IPS-NIHi7 (cell line): ENCODE data around the gene HOXA11.

Experiments
- DNase-seq: peaks from one replicate; pipeline ENCODE4 v3.0.0; 2012; ENCODE audit warnings: mixed read lengths; ENCODE audit errors: extremely low spot score

HOXA11 gene

DNA sequence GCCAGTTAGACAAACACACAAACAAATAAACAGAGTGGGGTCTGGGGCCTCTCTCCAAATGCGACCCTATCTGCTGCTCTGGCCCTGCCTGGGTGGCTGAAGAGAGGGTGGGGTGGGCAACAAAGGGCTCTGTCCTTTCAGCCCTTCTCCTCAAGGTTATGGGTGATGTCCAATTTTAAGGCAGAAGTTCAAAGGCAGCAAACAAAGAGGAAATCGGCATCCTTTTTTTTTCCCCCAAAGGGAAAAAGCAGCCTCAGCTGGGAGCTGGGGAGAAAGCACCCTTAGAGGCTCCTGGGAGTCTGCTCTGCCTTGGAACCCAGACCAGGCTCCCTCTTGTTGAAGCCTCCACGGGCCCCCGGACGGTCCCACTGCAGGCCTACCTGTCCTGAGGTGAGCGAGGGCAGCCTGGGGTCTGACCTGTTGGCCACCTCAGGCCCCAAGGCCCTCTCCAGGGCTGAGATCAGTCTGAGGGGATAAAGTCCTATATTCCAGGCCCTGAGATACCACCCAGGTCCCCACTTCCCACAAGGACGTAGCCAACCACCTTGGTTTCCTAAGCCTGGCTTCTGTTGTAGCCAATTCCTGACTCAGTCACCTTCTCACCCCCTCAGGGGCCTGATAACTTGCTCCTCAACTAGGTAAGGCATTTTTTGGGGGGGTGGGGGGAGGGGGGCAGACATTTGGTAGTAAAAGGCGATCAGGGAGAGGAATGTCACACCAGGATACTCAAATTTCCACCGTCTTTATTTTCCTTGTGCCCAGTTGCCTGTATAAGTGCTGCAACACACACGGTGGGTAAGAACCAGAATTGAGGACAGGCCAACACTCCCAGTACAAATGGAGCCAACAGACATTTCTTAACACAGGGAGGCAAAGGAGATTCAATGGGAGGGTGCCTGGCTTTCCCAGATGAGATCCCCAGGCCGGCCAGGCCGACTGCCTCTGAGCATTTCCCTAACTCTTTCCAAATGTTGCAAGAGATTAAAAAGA, 4.3 kb downstream of the HOXA11 start:
- no peak for DNase-seq

DNA sequence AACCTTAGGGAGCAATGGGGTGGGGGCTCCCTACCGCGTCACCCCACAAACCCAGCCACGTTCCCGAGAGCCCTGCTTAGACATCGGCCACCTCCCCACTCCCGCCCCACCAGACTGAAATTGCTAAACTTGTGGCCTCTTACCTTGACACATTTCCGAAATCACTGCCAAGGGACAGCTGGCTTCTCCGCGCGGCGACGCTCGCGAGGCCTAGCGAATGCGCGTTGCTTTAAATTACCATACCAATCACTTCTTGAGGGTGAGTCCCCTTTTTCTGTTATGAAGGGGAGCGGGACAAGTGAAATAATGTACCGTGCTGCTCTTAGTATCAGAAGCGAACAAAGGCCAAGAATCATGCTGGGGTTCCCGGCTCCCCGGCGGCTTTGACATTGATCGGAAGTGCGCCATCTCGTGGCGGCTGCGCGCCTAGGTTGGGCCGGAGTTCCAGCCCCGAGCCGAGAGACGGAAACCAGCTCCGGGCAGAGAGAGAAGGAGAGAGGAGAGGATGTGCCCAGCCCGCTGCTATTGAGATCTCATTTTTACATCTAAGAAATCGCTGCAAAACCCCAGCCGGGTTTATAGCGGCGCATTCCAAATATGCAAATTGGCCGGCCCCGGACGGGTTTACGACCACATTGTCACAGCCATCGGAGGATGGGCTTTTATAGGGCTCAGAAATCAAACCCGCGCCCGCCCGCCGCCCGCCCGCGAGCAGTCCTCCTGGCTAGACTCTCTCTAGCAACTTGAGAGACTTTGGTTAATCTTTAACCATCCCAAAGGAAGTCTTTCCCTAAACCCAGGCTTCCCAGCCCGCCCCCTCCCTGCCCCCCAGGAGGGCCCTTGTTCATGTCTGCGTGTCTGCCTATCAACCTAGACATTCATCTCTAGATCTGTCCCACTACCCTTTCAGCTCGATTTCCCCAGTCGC, 5.3 kb downstream of the HOXA11 start:
- DNase-seq = peak; percentile 81

GRCh38 chr7:27179030-27179429, 6.0 kb downstream of the HOXA11 start:
- DNase-seq = no peak

GRCh38 chr7:27178366-27178765, 6.7 kb downstream of the HOXA11 start:
- no peak for DNase-seq

- DNase-seq = no peak
Measured at GRCh38 chr7:27177795-27178320, 7.2 kb downstream of the HOXA11 start.

DNA sequence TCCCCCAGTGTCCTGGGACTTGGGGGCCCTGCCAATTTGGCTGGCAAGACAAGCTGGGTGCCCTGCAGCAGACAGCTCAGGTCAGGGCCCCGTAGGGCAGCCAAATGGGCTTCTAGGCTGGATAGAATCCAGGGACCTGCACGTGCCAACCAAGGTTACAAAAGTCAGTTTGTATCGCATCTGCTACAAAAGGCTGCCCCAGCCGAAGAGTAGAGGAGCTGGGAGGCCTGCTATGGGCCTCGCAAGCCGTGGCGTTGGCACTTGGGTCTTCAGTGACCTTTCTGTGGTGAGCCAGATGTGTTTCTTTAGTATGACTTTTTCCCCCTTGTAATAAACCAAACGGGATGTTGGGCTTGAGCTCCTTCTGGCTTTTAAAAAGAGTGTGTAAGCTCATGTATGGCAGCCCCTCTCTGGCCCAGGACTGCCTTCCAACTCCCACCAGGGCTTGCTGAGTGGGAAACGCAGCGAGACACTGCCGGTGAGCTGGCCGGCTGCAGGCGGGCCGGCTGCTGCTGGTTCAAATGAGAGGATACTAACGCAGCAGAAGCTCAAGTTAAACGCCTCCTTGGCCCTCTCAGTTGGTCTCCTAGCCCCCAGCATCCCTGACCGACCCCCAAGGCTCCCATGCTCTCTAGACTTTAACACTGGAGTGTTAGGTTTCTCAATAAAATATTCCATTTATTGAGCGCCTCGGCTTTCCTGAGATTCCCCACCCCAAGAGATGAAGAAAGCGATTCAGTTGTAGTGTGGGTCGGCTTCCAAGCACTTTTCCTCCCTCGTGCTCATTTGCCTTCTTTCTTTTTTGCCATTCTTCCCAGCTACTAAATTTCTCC, 7.9 kb downstream of the HOXA11 start:
- no peak for DNase-seq

DNA sequence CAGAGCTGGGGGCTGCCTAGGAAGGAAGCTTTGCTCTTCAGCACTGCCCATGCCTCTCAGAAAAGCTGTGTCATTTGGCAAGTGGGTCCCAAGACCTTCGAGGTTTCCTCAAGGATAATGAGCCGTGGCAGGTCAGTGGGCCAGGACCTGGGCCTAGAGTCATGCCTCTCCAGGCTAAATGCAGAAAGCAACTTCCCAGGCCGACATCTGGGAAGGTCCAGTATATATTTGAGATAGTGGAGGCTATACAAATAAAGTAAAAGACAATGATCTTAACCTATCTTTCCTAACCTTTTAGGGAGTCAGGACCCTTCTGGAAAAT, 8.5 kb downstream of the HOXA11 start:
- DNase-seq = no peak

GRCh38 chr7:27175626-27176523, 9.2 kb downstream of the HOXA11 start:
- no peak for DNase-seq

GRCh38 chr7:27174874-27175625, 10.0 kb downstream of the HOXA11 start:
- no peak for DNase-seq

DNA sequence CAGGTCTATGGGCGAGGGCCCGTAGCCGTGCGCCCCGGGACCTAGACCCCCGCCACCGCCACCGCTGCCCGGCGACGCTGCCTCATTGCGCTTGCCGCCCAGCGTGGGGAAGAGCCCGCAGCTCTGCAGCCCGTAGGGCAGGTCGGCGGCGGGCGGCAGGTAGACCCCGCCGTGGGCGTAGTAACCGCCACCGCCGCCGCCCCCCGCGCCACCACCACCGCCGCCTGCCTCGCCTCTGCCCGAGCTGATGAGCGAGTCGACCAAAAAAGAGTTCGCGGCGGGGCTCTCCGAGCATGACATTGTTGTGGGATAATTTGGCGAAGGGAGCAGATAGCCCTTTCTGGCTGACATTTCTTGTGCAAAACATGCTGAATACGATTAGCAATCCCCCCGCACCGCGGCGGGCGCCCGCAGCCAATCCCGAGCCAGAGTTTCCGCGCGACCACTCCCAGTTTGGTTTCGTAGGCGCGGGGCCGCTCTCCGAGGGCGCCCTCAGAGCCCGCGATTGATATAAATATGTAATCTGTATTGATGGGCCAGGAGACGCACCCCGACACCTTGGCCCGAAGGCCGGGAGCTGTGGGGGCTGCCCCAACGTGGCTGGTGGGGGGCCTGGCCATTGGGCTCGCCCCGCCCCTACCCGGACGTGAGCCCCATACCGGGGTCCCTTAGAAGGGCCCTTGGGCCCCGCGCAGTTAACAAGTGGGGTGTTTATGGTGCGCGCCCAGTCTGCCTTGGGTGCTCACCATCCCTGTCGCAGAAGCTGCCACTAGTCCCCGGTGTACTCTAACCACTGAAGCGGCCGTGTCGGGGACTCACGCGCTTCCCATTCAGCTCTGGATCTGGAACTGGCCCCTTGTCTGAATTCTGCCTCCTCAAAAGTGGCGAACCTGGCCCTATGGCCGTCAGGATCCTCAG, 10.8 kb downstream of the HOXA11 start, which contains the start of gene HOXA10:
HOXA10 (minus strand) TSS at position 365 of the 918 bp plus-strand sequence; CDS start at position 351, 14 bp downstream.
- no peak for DNase-seq

DNA sequence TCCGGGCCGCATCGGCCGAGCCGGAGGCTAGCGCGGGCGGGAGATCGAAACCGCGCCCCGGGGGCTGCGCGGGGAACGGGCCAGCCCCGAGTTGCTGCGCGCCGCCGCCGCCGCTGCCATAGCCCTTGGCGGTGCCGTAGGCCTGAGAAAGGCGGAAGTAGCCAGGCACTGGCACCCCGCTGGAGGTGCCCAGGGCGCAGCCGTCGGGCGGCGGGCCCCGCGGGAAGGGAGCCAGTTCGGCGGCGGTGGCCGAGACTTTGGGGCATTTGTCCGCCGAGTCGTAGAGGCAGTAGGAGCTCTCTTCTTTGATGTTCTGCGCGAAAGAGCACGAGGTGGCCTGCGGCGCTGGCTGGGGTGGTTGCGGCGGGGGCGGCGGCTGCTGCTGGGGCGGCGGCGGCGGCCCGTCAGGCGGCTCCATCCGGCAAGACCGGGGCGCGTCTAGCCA, 11.5 kb downstream of the HOXA11 start:
- no peak for DNase-seq

DNA sequence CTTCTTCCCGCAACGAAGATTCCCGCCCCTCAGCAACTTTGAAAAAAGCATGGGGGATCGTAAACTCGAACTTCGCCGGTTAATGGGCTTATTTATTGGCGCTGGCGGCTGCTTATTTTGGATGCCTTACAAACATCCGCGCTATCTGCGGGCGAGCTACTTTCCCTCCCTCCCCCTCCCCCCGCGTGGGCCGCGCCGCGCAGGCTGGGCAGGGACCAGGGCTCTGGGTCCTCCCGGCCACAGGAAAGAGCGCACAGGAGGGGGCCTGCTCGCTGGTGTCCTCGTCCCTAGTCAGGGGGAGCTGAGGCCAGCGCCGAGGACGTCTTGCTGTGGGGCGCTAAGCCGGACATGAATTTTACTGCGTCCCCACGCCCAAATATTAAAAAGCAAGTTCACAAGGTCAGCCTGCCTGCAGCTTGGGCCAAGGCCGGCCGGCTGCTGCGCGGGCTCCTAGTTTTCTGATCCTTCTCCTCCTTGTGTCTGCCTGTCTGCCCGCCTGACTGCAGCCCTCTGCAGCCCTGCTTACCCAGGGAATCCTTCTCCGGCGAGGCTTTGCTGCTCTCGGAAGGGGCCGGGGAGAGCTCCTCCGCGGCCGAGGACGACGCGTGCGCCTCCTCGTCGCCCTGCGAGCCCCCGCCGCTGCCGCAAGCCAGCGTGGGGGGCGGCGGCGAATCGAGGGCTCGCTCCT, 12.1 kb downstream of the HOXA11 start:
- DNase-seq = no peak

DNA sequence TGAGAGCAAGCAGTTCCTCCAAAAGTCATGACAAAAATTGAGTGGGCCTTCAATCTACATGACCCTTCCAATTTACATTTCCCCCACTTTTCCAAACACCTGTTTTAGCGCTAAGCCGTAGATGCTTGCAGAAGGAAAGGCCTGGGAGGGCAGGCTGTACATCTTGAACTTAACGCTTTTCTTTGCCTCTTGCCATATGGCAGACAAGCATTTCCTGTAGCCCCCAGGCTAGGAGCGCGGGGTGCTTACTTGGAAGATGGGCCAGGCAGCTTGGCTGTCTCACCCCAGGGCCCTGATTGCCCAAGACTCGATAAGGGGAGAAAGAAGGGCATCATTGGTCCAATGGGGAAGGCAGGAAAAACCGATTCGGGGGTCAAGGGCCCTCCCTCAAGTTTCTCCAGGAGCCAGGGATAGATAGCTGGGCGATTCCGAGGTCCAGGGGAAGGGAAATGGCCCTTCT, 12.7 kb downstream of the HOXA11 start:
- DNase-seq = no peak

- no peak for DNase-seq
Measured at GRCh38 chr7:27171637-27172314, 13.3 kb downstream of the HOXA11 start.

DNA sequence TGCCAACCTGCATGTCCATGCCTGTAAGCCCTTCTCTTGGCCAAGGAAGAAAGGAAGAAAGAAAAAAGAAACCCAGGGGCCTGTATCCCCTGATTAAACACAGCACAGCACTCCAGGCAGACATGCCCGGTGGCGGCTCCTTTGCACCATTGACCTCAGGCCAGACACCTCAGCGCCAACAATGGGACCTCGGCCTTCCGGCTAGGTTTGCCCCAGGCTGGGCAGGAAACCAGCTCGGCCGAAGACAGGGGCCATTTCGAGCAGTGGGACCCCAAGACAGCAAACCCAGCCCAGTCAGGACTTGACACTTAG, 13.8 kb downstream of the HOXA11 start:
- DNase-seq = no peak

DNA sequence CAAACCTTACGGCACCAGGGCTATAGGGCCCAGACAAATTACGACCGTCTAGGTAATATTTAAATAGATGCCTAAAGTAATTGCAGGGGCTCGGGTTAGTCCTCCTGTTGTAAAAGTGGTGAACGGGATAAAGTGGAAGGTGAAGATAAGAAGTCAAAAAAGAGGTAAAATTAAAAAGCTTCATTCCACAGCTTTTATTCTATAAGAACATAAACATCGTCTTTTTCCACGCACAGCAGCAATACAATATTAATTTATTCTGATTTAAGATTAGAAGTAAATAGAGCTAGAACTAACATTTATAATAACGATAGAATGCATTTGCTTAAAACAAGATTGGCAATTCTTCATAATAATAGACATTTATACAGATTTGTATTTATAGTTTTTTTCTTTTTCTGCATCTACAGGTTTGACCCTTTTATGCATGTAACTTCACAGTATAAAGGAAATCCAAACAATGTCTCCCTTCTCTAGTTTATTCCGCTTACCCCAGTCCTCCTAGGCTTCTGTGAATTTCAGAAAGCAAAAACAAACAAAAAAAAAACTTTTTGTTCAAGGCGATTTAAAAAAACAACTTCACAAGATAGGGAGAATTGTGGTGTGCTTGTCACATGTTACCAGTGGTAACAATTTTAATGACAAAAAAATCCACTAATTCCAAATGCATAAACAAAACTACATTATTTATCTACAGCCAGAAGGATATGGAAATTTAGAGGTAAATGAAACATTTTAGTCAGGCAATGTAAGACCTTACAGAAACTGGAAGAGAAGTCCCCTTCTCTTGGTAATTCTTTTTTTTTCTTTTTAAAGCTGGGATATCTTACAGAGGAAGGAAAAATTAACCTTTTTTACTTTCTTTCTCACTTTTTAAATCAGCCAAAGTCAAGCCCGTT, 14.4 kb downstream of the HOXA11 start:
- no peak for DNase-seq
